HL-60 (cell line): ENCODE measurements around the gene CIT.

Source experiments
- CTCF ChIP-seq: IDR thresholded peaks from one replicate; pipeline ENCODE4 v1.5.1; 2011; ENCODE audit warnings: low read length, control low read depth, inconsistent platforms; ENCODE audit not compliant: insufficient read depth
- REST ChIP-seq: IDR thresholded peaks from 2 replicates; pipeline ENCODE4 v1.6.1; 2012; ENCODE audit warnings: low read depth; ENCODE audit not compliant: insufficient replicate concordance

- TF ChIP-seq CTCF (no peak), REST (no peak)
These were observed 80.8 kb downstream of the CIT start for GRCh38 chr12:119796292-119796691.
